Measurements from ENCODE around the gene LLGL2. TPM values are rescaled to one million over a fixed set of nuclear protein-coding genes. Genes with fewer than 3 reads are reported as not detected.

Gene LLGL2
- total RNA-seq, 2 donors from 2014 or later = 21.4 to 34.1 TPM

DNA sequence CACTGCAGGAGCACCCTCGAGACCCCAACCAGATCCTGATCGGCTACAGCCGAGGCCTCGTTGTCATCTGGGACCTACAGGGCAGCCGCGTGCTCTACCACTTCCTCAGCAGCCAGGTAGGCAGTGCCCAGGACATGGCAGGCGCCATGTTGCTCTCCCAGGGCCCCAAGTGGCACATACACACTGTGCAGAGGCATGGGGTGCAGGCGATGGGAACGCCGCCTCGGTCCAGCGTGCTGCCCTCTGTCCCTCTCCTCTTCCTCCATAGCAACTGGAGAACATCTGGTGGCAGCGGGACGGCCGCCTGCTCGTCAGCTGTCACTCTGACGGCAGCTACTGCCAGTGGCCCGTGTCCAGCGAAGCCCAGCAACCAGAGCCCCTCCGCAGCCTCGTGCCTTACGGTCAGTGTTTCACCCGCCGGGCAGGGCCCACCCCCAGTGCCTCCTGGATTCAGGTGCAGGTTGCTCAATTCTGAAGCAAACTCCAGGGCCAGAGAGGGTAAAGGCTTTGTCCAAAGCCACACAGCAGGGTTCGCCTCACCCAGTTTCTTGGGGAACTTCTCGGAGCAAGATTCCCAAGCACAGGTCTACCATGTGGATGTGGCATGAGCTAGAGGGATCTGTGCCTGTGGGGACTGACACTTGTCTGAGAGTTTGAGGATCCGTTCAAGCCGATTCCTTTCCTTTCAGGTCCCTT lies 37.7 kb downstream of the LLGL2 start:
- no peaks in the 10 kb centered on the region for H3K27me3 Mint-ChIP-seq
- H3K9me3 Mint-ChIP-seq = no peaks in the 10 kb centered on the region
- peaks cover 0 to 14% of the 10 kb centered on the region in 2 donors for H3K4me1 Mint-ChIP-seq (ENCODE audit: low read depth in 2 of 2)
- no peak overlapping the region for H3K4me3 Mint-ChIP-seq
- DNase-seq (ENCODE audit: low spot score) = no peak
- no peaks in the 10 kb centered on the region for H3K36me3 Mint-ChIP-seq
- ATAC-seq = no peak
- no peak overlapping the region for H3K27ac Mint-ChIP-seq

DNA sequence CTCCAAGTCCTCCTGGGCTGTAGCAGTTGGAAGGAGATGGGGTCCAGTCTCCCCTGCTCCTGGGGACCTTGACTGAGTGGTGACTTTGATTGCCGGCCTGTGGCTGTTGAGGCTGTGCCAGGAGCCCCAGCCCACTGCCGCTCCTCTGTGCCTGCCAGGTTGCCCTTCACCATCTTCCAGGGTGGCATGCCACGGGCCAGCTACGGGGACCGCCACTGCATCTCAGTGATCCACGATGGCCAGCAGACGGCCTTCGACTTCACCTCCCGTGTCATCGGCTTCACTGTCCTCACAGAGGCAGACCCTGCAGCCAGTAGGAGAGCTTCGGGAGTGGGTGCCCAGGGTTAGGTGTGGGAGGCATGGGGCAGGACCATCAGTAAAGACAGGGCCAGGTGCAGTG lies 38.7 kb downstream of the LLGL2 start:
- Mint-ChIP-seq H3K36me3 (no peaks in the 10 kb centered on the region), H3K4me3 (no peak overlapping the region), H3K27me3 (no peaks in the 10 kb centered on the region), H3K9me3 (no peaks in the 10 kb centered on the region), H3K27ac (no peak overlapping the region), H3K4me1 (ENCODE audit: low read depth in 2 of 2) (peaks cover 0 to 11% of the 10 kb centered on the region in 2 donors)
- ATAC-seq (no peak), DNase-seq (ENCODE audit: low spot score) (no peak)

DNA sequence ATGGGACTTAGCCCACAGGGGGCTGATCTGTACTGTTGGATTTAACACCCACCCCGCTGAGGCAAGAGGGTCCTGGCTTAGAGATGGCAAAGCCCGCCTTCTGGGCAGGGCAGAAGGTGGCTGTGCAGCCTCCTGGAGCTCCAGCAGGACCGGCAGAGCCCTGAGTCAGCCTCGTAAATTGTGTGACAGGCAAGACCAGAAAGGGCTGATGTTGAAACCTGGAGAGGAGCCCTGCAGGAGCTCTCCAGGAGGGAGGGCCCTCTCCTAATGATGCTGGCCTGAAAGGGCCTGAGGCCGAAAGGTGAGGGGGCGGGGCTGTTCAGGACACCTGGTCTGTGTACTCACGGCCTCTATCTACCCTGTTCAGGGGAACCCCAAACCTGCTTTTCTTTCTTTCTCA lies 39.6 kb downstream of the LLGL2 start:
- no peaks in the 10 kb centered on the region for H3K27me3 Mint-ChIP-seq
- H3K4me3 Mint-ChIP-seq = no peak overlapping the region
- no peaks in the 10 kb centered on the region for H3K36me3 Mint-ChIP-seq
- H3K4me1 Mint-ChIP-seq (ENCODE audit: low read depth in 2 of 2) = peaks cover 0 to 8% of the 10 kb centered on the region in 2 donors
- ATAC-seq = no peak
- no peak for DNase-seq (ENCODE audit: low spot score)
- no peak overlapping the region for H3K27ac Mint-ChIP-seq
- no peaks in the 10 kb centered on the region for H3K9me3 Mint-ChIP-seq

DNA sequence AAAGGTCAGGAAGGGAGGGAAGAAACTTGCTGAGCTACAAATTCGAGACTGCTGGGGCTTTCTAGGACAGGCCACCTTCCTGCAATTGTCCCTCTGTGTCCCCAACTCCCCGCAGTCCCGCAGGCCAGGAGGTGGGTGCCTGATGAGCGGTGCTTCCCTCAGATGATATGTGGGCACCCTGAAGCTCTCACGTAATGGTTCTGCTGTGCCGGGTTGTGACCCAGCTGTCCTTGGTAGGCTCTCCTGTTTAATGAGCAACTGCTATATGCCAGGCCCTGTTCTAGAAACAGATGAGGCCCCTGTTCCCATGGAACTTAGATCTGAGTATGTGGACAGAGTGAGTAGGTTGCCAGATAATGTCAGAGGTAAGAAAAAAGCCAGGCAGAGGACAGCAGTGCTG lies 40.1 kb downstream of the LLGL2 start:
- Mint-ChIP-seq H3K27ac (peak overlapping the region in 1 of 2 donors; percentile 57), H3K4me3 (no peak overlapping the region), H3K36me3 (no peaks in the 10 kb centered on the region), H3K4me1 (ENCODE audit: low read depth in 2 of 2) (peaks cover 0 to 8% of the 10 kb centered on the region in 2 donors), H3K9me3 (no peaks in the 10 kb centered on the region), H3K27me3 (no peaks in the 10 kb centered on the region)
- DNase-seq (ENCODE audit: low spot score) = no peak
- no peak for ATAC-seq

DNA sequence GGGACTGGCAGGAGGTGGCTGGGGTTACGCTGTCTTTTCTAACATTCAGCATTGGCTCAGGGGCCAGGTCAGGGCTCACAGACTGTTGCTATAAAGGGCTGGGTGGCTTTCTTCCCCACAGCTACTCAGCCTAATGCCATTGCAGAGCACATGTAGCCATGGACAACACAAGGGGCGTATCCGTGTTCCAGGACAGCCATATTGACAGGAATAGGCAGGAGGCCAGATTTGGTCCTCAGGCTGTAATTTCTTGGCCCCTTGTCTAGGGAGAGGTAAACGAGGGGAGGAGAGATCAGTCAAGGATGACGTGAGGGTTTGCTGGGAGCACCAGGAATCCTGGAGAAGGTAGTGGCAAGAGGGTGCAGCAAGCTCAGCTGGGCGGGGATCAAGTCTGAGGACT lies 40.9 kb downstream of the LLGL2 start:
- no peak overlapping the region for H3K4me3 Mint-ChIP-seq
- H3K9me3 Mint-ChIP-seq = no peaks in the 10 kb centered on the region
- no peak for DNase-seq (ENCODE audit: low spot score)
- ATAC-seq = no peak
- peaks cover 0 to 11% of the 10 kb centered on the region in 2 donors for H3K4me1 Mint-ChIP-seq (ENCODE audit: low read depth in 2 of 2)
- no peaks in the 10 kb centered on the region for H3K36me3 Mint-ChIP-seq
- peak overlapping the region in 1 of 2 donors; percentile 57 for H3K27ac Mint-ChIP-seq
- H3K27me3 Mint-ChIP-seq = no peaks in the 10 kb centered on the region

DNA sequence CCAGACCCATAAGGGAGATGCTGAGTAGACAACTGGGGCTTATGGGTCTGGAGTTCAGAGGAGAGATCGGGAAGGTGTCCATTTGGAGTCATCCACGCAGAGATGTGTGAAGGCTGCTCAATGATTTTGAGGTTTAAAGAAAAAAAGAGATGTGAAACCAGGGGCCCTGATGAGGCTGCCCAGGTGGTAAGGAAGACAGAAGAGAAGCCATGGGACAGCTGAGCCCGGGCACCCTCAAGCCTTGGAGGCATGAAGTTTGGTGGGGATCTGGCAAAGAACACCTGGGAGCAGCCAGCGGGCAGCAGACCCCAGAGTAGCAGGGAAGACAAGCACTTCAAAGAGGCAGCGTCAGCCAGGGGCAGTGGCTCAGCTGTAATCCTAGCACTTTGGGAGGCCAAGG lies 41.3 kb downstream of the LLGL2 start:
- H3K27ac Mint-ChIP-seq = peak overlapping the region in 1 of 2 donors; percentile 57
- no peak overlapping the region for H3K4me3 Mint-ChIP-seq
- peaks cover 0 to 13% of the 10 kb centered on the region in 2 donors for H3K4me1 Mint-ChIP-seq (ENCODE audit: low read depth in 2 of 2)
- no peaks in the 10 kb centered on the region for H3K9me3 Mint-ChIP-seq
- DNase-seq (ENCODE audit: low spot score) (no peak), ATAC-seq (no peak)
- H3K36me3 Mint-ChIP-seq = no peaks in the 10 kb centered on the region
- H3K27me3 Mint-ChIP-seq = no peaks in the 10 kb centered on the region

DNA sequence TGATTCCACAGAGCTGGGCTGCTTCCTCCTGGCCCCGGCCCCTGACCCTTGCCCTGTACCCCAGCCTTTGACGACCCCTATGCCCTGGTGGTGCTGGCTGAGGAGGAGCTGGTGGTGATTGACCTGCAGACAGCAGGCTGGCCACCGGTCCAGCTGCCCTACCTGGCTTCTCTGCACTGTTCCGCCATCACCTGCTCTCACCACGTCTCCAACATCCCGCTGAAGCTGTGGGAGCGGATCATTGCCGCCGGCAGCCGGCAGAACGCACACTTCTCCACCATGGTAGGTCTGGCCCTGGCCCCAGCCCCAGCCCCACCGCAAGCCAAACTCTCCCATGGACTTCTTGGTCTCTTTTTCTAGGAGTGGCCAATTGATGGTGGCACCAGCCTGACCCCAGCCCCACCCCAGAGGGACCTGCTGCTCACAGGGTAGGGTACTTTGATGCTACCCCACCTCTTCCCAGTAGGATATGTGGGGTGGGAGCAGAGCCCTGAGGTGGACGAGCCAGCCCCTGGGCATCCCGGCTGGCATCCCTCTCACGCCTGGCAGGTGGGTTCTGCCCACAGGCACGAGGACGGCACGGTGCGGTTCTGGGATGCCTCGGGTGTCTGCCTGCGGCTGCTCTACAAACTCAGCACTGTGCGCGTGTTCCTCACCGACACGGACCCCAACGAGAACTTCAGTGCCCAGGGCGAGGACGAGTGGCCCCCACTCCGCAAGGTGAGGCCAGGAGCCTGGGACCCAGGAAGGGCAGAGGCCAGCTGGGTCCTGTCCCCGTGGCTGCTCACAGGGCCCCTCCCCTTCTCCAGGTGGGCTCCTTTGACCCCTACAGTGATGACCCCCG lies 43.1 kb downstream of the LLGL2 start:
- Mint-ChIP-seq H3K4me1 (ENCODE audit: low read depth in 2 of 2) (peaks cover 0 to 13% of the 10 kb centered on the region in 2 donors), H3K9me3 (no peaks in the 10 kb centered on the region), H3K36me3 (no peaks in the 10 kb centered on the region), H3K27ac (no peak overlapping the region), H3K4me3 (no peak overlapping the region), H3K27me3 (no peaks in the 10 kb centered on the region)
- no peak for ATAC-seq
- DNase-seq (ENCODE audit: low spot score) = no peak

DNA sequence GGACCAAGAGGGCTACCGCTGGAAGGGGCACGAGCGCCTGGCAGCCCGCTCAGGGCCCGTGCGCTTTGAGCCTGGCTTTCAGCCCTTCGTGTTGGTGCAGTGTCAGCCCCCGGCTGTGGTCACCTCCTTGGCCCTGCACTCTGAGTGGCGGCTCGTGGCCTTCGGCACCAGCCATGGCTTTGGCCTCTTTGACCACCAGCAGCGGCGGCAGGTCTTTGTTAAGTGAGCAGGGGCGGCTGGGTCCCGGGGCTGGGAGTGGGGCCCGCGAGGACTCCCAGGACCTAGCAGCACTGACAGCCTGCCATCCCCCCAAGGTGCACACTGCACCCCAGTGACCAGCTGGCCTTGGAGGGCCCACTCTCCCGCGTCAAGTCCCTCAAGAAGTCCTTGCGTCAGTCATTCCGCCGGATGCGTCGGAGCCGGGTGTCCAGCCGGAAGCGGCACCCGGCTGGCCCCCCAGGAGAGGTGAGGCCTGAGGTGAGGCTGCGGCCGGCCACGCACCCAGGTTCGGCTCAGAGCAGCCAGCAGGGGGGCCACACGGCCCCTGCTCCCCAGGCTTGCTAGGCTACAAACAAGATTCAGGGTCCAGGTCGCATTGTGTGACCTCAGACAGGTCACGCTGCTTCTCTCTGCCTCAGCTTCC lies 44.7 kb downstream of the LLGL2 start:
- Mint-ChIP-seq H3K27me3 (no peaks in the 10 kb centered on the region), H3K4me3 (no peak overlapping the region), H3K9me3 (no peaks in the 10 kb centered on the region), H3K27ac (peak overlapping the region in 1 of 2 donors; percentile 86), H3K36me3 (no peaks in the 10 kb centered on the region), H3K4me1 (ENCODE audit: low read depth in 2 of 2) (peaks cover 0 to 13% of the 10 kb centered on the region in 2 donors)
- DNase-seq (ENCODE audit: low spot score) = no peak
- ATAC-seq = no peak

DNA sequence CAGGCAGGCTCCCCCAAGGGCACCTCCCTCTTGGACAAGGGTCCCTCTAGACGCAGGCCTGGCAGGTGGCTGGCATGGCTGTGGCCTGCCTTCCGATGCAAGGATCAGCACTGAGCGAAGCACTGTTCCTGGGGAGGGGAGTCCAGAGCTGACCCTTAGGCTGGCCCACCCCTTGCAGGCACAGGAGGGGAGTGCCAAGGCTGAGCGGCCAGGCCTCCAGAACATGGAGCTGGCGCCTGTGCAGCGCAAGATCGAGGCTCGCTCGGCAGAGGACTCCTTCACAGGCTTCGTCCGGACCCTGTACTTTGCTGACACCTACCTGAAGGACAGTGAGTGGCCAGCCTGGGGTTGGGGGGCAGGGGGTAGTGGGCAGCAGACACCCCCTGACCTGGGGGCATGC lies 45.3 kb downstream of the LLGL2 start:
- no peak overlapping the region for H3K4me3 Mint-ChIP-seq
- no peaks in the 10 kb centered on the region for H3K9me3 Mint-ChIP-seq
- H3K36me3 Mint-ChIP-seq = no peaks in the 10 kb centered on the region
- DNase-seq (ENCODE audit: low spot score) (no peak), ATAC-seq (no peak)
- peaks cover 0 to 12% of the 10 kb centered on the region in 2 donors for H3K4me1 Mint-ChIP-seq (ENCODE audit: low read depth in 2 of 2)
- H3K27me3 Mint-ChIP-seq = no peaks in the 10 kb centered on the region
- H3K27ac Mint-ChIP-seq = peak overlapping the region in 1 of 2 donors; percentile 86

DNA sequence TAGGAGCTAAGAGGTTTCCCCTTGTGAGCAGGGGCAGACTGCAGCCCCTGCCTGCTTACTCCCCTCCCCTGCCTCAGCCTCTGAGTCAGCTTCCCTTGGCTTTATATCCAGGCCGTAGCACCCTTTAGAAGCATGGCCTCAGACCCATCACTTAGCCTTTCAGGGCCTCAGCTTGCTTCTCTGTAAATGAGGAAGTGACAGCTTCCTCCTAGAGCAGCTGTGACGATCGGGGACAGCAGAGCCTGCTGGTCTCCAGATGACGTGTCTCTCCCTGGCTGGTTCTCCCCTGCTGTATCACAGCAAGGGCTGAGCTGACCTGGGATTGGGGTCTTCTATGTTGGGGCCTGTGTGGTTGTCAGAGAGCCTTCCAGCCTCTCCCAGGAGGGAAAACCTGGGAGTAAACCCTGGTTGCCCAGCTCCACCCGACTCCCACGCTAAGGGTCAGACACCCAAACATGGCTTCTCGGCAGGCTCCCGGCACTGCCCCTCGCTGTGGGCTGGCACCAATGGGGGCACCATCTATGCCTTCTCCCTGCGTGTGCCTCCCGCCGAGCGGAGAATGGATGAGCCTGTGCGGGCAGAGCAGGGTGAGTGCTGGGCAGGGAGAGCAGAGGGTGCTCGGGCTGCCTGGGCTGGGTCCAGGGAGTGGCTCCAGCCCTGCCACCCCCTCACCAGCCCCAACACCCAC lies 45.8 kb downstream of the LLGL2 start:
- no peak for DNase-seq (ENCODE audit: low spot score)
- peak overlapping the region in 1 of 2 donors; percentile 86 for H3K27ac Mint-ChIP-seq

DNA sequence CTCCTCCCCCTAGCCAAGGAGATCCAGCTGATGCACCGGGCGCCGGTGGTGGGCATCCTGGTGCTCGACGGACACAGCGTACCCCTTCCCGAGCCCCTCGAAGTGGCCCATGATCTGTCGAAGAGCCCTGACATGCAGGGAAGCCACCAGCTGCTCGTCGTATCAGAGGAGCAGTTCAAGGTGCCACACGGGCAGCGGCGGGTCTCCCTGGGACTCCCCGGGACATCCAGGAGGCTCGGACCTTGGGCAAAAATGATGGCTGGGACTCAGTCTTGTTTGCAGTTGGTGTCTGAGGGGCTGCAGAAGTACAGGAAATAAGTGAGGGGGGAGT lies 46.4 kb downstream of the LLGL2 start:
- no peak for ATAC-seq
- Mint-ChIP-seq H3K27me3 (no peaks in the 10 kb centered on the region), H3K36me3 (no peaks in the 10 kb centered on the region), H3K4me1 (ENCODE audit: low read depth in 2 of 2) (peaks cover 0 to 4% of the 10 kb centered on the region in 2 donors), H3K4me3 (no peak overlapping the region), H3K9me3 (no peaks in the 10 kb centered on the region), H3K27ac (peak overlapping the region in 1 of 2 donors; percentile 86)
- no peak for DNase-seq (ENCODE audit: low spot score)

More for the DNA sequence above, 45.8 kb downstream of the LLGL2 start:
- peak; percentile 51 to 79 for ATAC-seq
- no peaks in the 10 kb centered on the region for H3K36me3 Mint-ChIP-seq
- peaks cover 0 to 9% of the 10 kb centered on the region in 2 donors for H3K4me1 Mint-ChIP-seq (ENCODE audit: low read depth in 2 of 2)
- H3K9me3 Mint-ChIP-seq = no peaks in the 10 kb centered on the region
- H3K4me3 Mint-ChIP-seq = no peak overlapping the region
- no peaks in the 10 kb centered on the region for H3K27me3 Mint-ChIP-seq

DNA sequence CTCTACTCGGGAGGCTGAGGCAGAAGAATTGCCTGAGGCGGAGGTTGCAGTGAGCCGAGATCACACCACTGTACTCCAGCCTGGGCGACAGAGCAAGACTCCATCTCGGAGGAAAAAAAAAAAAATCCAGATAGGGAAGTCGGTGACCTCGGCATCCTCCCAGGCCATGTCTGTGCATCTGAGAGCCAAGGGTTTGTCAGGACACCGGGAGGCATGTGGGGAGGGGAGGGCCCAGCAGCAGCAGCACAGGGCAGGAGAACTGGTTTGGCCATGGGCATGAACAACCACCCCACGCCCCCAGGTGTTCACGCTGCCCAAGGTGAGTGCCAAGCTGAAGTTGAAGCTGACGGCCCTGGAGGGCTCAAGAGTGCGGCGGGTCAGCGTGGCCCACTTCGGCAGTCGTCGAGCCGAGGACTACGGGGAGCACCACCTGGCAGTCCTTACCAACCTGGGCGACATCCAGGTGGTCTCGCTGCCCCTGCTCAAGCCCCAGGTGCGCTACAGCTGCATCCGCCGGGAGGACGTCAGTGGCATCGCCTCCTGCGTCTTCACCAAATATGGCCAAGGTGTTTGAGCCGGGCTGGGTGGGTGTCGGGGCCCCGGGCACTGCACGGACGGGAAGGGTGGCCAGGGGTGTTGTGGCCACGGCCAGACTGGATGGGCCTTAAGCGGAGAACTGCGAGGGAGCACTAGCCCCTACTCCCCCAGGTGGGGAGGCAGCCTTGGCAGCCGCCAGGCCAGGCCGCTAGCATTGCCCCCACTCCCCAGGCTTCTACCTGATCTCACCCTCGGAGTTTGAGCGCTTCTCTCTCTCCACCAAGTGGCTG lies 47.4 kb downstream of the LLGL2 start:
- H3K27me3 Mint-ChIP-seq = no peaks in the 10 kb centered on the region
- ATAC-seq = no peak
- no peak for DNase-seq (ENCODE audit: low spot score)
- peaks cover 0 to 4% of the 10 kb centered on the region in 2 donors for H3K4me1 Mint-ChIP-seq (ENCODE audit: low read depth in 2 of 2)
- no peak overlapping the region for H3K27ac Mint-ChIP-seq
- no peaks in the 10 kb centered on the region for H3K36me3 Mint-ChIP-seq
- H3K9me3 Mint-ChIP-seq = no peaks in the 10 kb centered on the region
- H3K4me3 Mint-ChIP-seq = no peak overlapping the region

DNA sequence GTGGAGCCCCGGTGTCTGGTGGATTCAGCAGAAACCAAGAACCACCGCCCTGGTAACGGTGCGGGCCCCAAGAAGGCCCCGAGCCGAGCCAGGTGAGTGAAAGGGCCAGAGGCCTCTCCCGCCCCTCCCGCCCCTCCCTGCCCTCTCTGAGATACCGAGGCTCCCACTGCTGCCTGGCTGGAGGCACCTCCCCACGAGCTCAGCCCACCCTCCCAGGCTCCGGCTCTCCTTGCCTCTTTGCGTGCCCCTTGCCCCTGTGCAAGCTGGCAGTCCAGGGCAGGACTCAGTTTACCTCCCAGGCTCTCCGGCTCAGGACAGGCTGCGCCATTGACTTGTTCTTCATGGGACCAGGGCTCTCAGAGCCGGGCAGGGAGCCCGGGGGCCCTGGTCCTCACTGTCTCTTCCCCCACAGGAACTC lies 48.1 kb downstream of the LLGL2 start:
- Mint-ChIP-seq H3K27ac (no peak overlapping the region), H3K4me3 (no peak overlapping the region), H3K36me3 (no peaks in the 10 kb centered on the region), H3K4me1 (ENCODE audit: low read depth in 2 of 2) (peaks cover 0 to 4% of the 10 kb centered on the region in 2 donors), H3K27me3 (no peaks in the 10 kb centered on the region), H3K9me3 (no peaks in the 10 kb centered on the region)
- ATAC-seq (no peak), DNase-seq (ENCODE audit: low spot score) (no peak)

All from natural killer cell treated with Interleukin-12 subunit alpha and Interleukin-12 subunit beta and Interleukin-15 and Interleukin-18, amount 100 ng/mL, for 72 hours (primary cell).